Gastrocnemius medialis (tissue), 4 donors: Measurements from ENCODE around the gene NQO2. TPM values are rescaled to one million over a fixed set of nuclear protein-coding genes. Genes with fewer than 3 reads are reported as not detected.

Experiments
- ATAC-seq, 2 donors: fragments of 150-250 bp; one replicate each; pipeline ENCODE4 v1.9.1; 2016
- DNase-seq, 2 donors: peaks; one replicate each; pipeline ENCODE4 v3.0.0-alpha.2; 2019
- H3K27ac ChIP-seq, 4 donors: fragments of 200-600 bp; sonication (generic); 1 replicate in 1 of 4; 2 replicates in 3 of 4; pipeline ENCODE4 v1.5.1; 2016 to 2018; ENCODE audit warnings: mild to moderate bottlenecking in 2 of 4, moderate library complexity in 1 of 4
- H3K27me3 ChIP-seq, 3 donors: fragments of 200-600 bp; sonication (generic) in 2 of 3; 1 replicate in 1 of 3; 2 replicates in 2 of 3; pipeline versions ENCODE4 v1.5.1 to v1.6.0; 2016 to 2019; ENCODE audit warnings: mild to moderate bottlenecking in 1 of 3, moderate library complexity in 1 of 3
- H3K36me3 ChIP-seq, 2 donors: fragments of 200-600 bp; sonication (generic) in 1 of 2; one replicate each; pipeline ENCODE4 v1.5.1; 2017 to 2018
- H3K4me1 ChIP-seq, 2 donors: fragments of 200-600 bp; sonication (generic) in 1 of 2; one replicate each; pipeline ENCODE4 v1.5.1; 2016 to 2017; ENCODE audit warnings: mild to moderate bottlenecking in 2 of 2
- H3K4me3 ChIP-seq, 4 donors: fragments of 200-600 bp; sonication (generic) in 3 of 4; 1 replicate in 1 of 4; 2 replicates in 3 of 4; pipeline ENCODE4 v1.5.1; 2016 to 2019; ENCODE audit warnings: mild to moderate bottlenecking in 2 of 4
- H3K9me3 ChIP-seq, 3 donors: fragments of 200-600 bp; sonication (generic) in 2 of 3; 1 replicate in 1 of 3; 2 replicates in 2 of 3; pipeline ENCODE4 v1.5.1; 2016 to 2019
- POLR2A ChIP-seq, 2 donors: fragments of 450-650 bp; IDR thresholded peaks; one replicate each; pipeline ENCODE4 v1.6.1; 2017; ENCODE audit warnings: antibody characterized with exemption in 2 of 2, mild to moderate bottlenecking in 2 of 2, moderate library complexity in 2 of 2
- in situ Hi-C, 4 donors: fragments of 200-750 bp; cut with MboI; loops; one replicate each; pipeline versions ENCODE4 v1.15.0 to v1.8.0; 2017; ENCODE audit warnings: low sequenced_read_pairs in 4 of 4
- intact Hi-C: fragments of 100-400 bp; cut with DNase I; formaldehyde crosslinking; loops from one replicate; pipeline ENCODE4 v1.15.1; 2023; ENCODE audit warnings: low total_unique reads
- total RNA-seq, 4 donors: library from RNA; depleted of rRNA; stranded (reverse); fragments of >200 nt; gene quantifications; one replicate each; pipeline versions ENCODE4 v1.1.0 to v1.2.3, GENCODE V29; 2016
- TF ChIP-seq, protein P1 (sequence below), 5 experiments: fragments of 450-650 bp in 3 of 5; fragments of 200-600 bp in 2 of 5; sonication (generic) in 2 of 5; IDR thresholded peaks in 4 of 5; conservative IDR thresholded peaks in 1 of 5; 1 replicate in 4 of 5; 2 replicates in 1 of 5; pipeline ENCODE4 v1.5.1; 2016 to 2019; ENCODE audit warnings: antibody characterized with exemption in 5 of 5, mild to moderate bottlenecking in 3 of 5, moderate library complexity in 3 of 5

Gene NQO2
- total RNA-seq, 4 donors from 2014 or later, result 46.7 to 94.5 (median 60.3) TPM

DNA sequence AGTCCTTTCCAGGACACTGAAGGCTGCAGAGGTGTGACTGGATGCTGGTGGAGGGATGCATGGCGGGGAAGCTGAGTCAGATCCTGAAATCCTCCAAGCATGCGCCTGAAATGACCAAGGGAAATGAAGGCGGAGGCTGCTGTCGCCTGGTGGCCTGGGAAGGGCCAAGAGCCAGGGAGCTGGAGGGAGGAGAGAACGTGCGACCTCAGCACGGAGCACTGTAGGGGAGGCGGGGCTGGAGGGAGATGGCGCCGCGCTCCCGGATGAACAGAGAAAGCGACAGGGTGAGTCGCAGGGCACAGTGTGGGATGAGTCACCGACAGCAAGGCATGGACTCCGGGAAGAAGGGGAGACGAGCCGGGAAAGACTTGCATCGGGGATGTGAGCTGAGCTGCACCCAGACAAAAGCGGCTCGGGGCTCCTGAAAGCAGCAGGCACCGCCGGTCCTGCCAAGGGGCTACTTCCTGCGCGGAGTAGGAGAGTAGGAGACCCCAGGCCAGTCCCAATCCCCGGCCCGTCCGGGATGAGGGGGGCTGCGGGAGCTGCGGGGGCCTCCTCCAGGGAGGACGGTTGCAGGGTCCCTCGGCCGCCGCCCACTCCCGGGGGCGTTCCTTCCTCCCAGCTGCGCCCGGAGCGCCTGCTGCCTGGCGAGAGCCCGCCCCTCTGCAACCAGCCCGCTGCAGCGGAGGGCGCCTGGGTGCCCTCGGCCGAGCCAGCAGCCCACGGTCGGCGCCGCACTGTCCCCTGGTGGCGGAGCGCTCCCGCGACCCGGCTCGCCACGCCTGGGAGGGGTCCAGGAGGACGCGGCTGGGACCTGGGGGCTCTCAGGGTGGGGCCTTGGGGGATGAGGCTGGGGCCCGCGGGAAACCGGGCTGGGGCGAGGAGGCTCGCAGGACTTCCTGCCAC is 11.0 kb upstream of the NQO2 start:
- intact Hi-C loops, result loop anchor here (1.0 to 5.0 kb wide), 5 partner anchors 18 to 221 kb away; partner anchors contain the start of genes SERPINB6 and WRNIP1
- DNase-seq (peak; percentile 85 to 88), ATAC-seq (peak; percentile 73 to 82)
- peak overlapping the region; percentile 58 to 84 (median 84) for H3K4me3 ChIP-seq
- H3K36me3 ChIP-seq, result no peaks in the 10 kb centered on the region
- peak overlapping the region; percentile 80 to 95 (median 94) for H3K27ac ChIP-seq
- H3K9me3 ChIP-seq, result no peaks in the 10 kb centered on the region
- peaks cover 7 to 19% of the 10 kb centered on the region in 2 donors for H3K4me1 ChIP-seq
- H3K27me3 ChIP-seq, result no peaks in the 10 kb centered on the region
- in situ Hi-C loops, result loop anchor here in 2 of 4 donors (5.0 to 25.0 kb wide), 2 partner anchors 36 to 274 kb away; partner anchors contain the start of gene PSMG4 (in 1 of the 2)
- peak; percentile 46 to 69 for TF ChIP-seq POLR2A (IDR thresholded peaks at IDR 0.05)
- TF ChIP-seq, protein P1, sequence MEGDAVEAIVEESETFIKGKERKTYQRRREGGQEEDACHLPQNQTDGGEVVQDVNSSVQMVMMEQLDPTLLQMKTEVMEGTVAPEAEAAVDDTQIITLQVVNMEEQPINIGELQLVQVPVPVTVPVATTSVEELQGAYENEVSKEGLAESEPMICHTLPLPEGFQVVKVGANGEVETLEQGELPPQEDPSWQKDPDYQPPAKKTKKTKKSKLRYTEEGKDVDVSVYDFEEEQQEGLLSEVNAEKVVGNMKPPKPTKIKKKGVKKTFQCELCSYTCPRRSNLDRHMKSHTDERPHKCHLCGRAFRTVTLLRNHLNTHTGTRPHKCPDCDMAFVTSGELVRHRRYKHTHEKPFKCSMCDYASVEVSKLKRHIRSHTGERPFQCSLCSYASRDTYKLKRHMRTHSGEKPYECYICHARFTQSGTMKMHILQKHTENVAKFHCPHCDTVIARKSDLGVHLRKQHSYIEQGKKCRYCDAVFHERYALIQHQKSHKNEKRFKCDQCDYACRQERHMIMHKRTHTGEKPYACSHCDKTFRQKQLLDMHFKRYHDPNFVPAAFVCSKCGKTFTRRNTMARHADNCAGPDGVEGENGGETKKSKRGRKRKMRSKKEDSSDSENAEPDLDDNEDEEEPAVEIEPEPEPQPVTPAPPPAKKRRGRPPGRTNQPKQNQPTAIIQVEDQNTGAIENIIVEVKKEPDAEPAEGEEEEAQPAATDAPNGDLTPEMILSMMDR (IDR thresholded peaks at IDR 0.05 in 4 of 5, conservative IDR thresholded peaks at IDR 0.05 in 1 of 5), result peak in 4 of 5 experiments; percentile 86 to 99 (median 94)

DNA sequence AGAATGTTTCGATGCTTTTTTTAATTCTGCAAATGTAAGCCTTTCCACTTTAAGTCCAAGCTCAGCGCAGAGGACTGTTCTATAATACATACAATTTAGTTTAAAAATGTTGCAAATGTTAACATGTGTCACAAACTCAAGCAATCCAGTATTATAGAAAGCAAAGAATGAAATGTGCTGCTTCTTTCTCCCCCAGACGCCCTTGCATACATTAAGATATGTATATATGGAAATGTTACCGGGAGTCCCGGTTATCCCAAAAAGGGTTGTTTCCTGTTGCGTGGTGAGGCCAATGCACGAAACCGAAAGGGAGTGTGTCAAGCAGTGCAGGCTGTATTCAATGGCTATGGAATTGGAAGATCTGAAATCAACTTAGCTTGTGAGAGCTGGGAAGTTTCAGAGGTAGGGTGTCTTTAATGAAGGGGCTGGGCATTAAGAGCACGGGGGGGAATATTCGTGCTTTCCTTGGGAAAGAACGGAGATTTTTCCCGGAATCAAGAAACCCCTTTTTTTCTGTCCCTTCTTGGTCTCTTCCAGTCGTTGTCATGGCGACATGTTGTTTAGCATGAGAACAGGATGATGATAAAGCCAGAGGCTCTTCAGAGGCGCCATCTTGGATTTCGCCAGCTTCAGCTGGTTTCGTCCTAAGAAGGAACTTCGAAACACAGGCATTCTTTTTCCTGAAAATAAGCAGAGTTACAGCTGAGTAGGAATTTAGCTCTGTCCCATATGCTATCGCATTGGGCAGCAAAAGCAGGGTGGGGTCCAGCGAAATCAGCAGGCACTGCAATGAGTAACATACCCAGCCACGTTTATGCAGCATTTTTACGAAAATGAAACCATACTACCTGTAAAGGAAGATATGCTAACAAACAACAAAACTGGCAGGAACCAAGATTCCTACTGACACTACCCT is 10.1 kb upstream of the NQO2 start:
- Histone ChIP-seq H3K9me3 (no peaks in the 10 kb centered on the region), H3K36me3 (no peaks in the 10 kb centered on the region), H3K27me3 (no peaks in the 10 kb centered on the region), H3K4me3 (peak overlapping the region; percentile 58 to 84 (median 84)), H3K4me1 (peaks cover 7 to 19% of the 10 kb centered on the region in 2 donors), H3K27ac (peak overlapping the region; percentile 80 to 95 (median 94))
- peak; percentile 39 to 51 for TF ChIP-seq POLR2A (IDR thresholded peaks at IDR 0.05)
- TF ChIP-seq, protein P1 (IDR thresholded peaks at IDR 0.05 in 4 of 5, conservative IDR thresholded peaks at IDR 0.05 in 1 of 5), result no peak
- ATAC-seq, result peak; percentile 82 to 88
- in situ Hi-C loops, result loop anchor here in 3 of 4 donors (5.0 to 25.0 kb wide), 4 partner anchors 37 to 273 kb away; partner anchors contain the start of gene PSMG4 (in 1 of the 3)
- intact Hi-C loops, result loop anchor here (1.0 to 5.0 kb wide), 4 partner anchors 19 to 222 kb away; partner anchors contain the start of genes SERPINB6 and WRNIP1
- peak; percentile 69 to 89 for DNase-seq

DNA sequence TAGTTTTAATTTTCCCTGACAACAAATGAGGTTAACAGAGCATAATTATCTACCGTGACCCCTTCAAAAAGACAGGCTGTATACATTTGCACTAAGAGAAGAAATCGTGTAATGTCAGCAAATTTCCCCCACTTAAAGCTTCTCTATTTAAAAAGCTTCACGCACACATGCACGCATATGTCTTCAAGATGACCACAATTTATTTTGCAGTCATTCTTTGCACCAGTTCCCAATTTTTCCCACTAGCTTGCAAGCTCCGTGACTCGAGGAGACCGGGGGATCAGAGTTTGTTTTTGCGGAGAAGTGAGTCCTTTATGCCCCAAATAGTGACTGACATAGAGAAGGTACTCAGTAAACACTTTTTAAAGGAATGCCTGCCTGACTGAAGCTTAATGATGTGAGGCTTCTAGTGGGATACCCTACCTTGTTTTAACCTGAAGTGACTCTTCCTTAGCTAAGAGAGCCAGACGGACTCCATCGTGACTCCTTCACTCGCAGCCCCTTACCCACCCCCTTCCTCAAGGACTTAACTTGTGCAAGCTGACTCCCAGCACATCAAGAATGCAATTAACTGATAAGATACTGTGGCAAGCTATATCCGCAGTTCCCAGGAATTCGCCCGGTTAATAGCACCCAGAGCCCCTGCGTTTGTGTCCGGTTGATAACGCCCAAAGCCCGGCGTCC is 9.3 kb upstream of the NQO2 start:
- no peak for ATAC-seq
- Histone ChIP-seq H3K36me3 (no peaks in the 10 kb centered on the region), H3K9me3 (no peaks in the 10 kb centered on the region), H3K27me3 (no peaks in the 10 kb centered on the region), H3K4me3 (peak overlapping the region; percentile 58 to 84 (median 84)), H3K27ac (peak overlapping the region; percentile 80 to 95 (median 94)), H3K4me1 (peaks cover 7 to 19% of the 10 kb centered on the region in 2 donors)
- in situ Hi-C loops, result loop anchor here in 3 of 4 donors (5.0 to 25.0 kb wide), 3 partner anchors 62 to 272 kb away; partner anchors contain the start of gene PSMG4 (in 1 of the 3)
- TF ChIP-seq, protein P1 (IDR thresholded peaks at IDR 0.05 in 4 of 5, conservative IDR thresholded peaks at IDR 0.05 in 1 of 5), result no peak
- TF ChIP-seq POLR2A (IDR thresholded peaks at IDR 0.05), result no peak
- DNase-seq, result no peak
- intact Hi-C loops, result no loop called here
